Measurements from ENCODE around the gene MIEF2.
"Not testable (repeated sequence)": the region's sequence is repeated elsewhere in the genome, so short reads cannot be mapped to it uniquely, and the experiment has no call there.

MIEF2 gene

DNA sequence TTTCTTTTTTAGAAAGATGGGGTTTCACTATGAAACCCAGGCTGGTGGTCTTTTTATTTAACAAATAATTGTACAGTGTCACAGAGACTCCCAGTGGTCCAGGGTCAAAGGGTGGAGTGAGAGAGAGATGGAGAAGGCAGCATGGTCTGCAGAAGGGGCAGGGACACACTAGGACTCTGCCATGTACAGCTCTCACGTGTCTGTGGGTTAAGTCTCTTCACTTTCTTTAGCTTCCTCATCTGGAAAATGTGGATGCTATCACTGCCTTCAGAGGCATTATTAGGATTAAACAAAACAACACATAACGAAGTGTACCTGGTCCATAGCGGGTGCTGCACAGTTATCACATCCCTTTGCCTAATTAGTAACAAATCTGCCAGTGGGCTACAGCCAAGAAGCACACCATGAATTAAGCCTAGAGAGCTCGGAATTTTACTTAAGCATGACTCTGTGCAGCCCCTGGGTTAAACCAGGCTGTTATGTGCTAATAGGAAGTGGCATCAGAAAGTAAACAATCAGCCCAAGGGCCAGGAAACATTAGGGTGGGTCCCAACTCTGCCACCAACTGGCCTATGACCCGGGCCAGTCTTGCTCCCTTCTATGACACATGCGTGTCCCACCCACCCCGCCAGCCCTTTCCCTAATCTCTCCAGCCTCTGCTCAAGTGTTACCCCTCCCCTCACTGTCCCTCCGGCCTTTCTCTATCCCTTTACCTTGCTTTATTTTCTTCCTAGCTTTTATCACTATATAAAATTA lies 40.4 kb downstream of the MIEF2 start:
- no peak for DNase-seq

DNA sequence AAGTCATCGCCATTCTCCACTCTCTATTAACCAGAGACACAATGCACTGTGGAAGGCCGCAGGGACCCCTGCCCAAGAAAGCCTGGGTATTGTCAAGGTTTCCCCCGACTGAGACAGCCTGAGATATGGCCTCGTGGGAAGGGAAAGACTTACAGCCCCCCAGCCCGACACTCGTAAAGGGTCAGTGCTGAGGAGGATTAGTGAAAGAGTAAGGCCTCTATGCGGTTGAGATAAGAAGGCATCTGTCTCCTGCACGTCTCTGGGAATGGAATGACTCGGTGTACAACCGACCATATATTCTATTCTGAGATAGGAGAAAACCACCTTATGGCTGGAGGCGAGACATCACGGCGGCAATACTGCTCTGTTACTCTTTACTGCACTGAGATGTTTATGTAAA lies 42.7 kb downstream of the MIEF2 start:
- DNase-seq = not testable (repeated sequence)

DNA sequence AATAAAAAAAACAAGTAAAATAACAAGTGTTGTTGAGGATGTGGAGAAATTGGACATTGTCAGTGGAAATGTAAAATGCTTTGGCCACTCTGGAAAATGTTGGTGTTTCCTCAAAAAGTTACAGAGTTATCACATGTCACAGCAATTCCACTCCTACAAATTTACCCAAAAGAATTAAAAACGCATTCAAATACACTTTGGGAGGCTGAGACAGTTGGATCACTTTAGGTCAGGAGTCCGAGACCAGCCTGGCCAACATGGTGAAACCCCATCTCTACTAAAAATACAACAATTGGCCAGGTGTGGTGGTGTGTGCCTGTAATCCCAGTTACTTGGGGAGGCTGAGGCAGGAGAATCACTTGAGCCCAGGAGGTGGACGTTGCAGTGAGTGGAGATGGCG lies 48.7 kb downstream of the MIEF2 start:
- no peak for DNase-seq

DNA sequence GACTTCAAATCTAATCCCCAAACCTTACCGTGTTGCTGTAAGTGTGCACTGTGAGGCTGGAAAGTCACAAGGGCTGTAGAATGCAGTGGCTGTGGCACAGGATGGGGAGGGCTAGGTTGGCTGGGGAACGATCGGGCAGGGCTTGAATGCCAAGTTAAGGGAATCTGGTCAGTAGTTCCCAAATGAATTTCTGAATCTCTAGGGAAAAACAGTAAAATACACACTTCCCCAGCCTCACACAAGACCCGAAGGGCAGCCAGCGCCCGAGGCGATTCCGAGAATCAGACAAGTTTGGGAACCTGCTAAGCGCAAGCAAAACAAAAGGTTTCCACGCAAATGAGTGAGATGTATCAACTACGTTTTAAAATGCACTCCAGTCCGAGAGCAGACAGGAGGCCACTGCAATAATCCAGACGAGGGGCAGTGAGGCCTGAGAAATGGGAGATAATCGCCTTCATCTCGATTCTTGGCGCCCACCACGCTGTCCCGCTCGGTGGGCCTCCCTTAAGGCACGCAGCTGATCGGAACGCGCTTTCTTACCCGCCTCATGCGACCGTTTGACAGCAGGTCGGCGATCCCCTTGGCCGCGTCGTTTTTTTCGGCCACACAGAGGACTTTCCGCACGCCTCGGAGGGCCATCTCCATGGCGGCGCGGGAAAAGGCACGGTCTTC lies 53.7 kb downstream of the MIEF2 start:
- peak; percentile 52 for DNase-seq

- peak; percentile 100 for DNase-seq
Observed at GRCh38 chr17:18314731-18315561, 54.5 kb downstream of the MIEF2 start, which contains the start of the genes SMCR8 and TOP3A. TSS of gene SMCR8 (plus strand) at chr17:18315293. CDS start at chr17:18315790, 497 bp downstream. TSS of gene TOP3A (minus strand) at chr17:18314994. CDS start at chr17:18314778, 216 bp downstream.

DNA sequence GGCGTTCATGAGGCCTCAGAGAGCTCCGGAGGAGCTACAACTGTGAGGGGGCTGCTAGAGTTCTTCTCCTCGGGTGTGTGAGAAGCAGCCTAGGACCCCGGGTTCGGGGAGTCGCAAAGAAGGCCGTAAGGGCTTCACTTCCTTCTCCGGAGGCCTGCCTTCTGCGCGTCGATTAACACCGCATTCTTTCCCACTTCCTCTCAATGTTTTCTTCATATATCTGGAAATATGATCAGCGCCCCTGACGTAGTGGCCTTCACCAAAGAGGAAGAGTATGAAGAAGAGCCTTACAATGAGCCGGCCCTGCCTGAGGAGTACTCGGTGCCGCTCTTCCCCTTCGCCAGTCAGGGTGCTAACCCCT lies 55.1 kb downstream of the MIEF2 start:
- no peak for DNase-seq

DNA sequence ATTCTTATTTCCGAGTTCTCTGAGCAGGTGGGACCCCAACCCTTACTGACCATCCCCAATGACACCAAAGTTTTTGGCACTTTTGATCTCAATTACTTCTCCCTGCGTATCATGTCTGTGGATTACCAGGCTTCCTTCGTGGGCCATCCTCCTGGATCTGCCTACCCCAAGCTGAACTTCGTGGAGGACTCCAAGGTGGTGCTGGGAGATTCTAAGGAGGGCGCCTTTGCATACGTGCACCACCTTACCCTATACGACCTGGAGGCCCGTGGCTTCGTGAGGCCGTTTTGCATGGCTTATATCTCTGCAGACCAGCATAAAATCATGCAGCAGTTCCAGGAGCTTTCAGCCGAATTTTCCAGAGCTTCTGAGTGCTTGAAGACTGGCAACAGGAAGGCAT lies 55.5 kb downstream of the MIEF2 start:
- DNase-seq = no peak
